Activated CD4-positive, alpha-beta T cell treated with anti-CD3 and anti-CD28 coated beads, Interleukin-2, amount 50 U/mL, for 1 hour (primary cell): ENCODE results near the gene MAPKAP1.

Source experiments
- DNase-seq: peaks from one replicate; pipeline ENCODE4 v3.0.0-alpha.2; 2020

MAPKAP1 gene

GRCh38 chr9:125529589-125530515 lies 177.2 kb downstream of the MAPKAP1 start:
- no peak for DNase-seq

- DNase-seq = no peak
These were observed 177.9 kb downstream of the MAPKAP1 start for GRCh38 chr9:125529107-125529506.

- DNase-seq = no peak
These were observed 179.5 kb downstream of the MAPKAP1 start for GRCh38 chr9:125527471-125528002.

GRCh38 chr9:125525921-125526631 lies 180.9 kb downstream of the MAPKAP1 start:
- DNase-seq = no peak

GRCh38 chr9:125524583-125525355 lies 182.2 kb downstream of the MAPKAP1 start:
- DNase-seq = no peak

- DNase-seq = no peak
These were observed 183.3 kb downstream of the MAPKAP1 start for GRCh38 chr9:125523681-125524080.

GRCh38 chr9:125522328-125522725 lies 184.7 kb downstream of the MAPKAP1 start:
- DNase-seq = no peak

- no peak for DNase-seq
These were observed 185.3 kb downstream of the MAPKAP1 start for GRCh38 chr9:125521462-125522327.

- no peak for DNase-seq
These were observed 187.3 kb downstream of the MAPKAP1 start for GRCh38 chr9:125519734-125520133.

- DNase-seq = no peak
These were observed 189.4 kb downstream of the MAPKAP1 start for GRCh38 chr9:125517577-125517976.

GRCh38 chr9:125515983-125516940 lies 190.7 kb downstream of the MAPKAP1 start:
- no peak for DNase-seq

- no peak for DNase-seq
These were observed 191.7 kb downstream of the MAPKAP1 start for GRCh38 chr9:125515281-125515680.

GRCh38 chr9:125514468-125514867 lies 192.5 kb downstream of the MAPKAP1 start:
- no peak for DNase-seq

GRCh38 chr9:125513668-125514413 lies 193.2 kb downstream of the MAPKAP1 start:
- no peak for DNase-seq

GRCh38 chr9:125513303-125513667 lies 193.7 kb downstream of the MAPKAP1 start:
- DNase-seq = no peak

- DNase-seq = no peak
These were observed 195.0 kb downstream of the MAPKAP1 start for GRCh38 chr9:125511789-125512660.

GRCh38 chr9:125510980-125511379 lies 196.0 kb downstream of the MAPKAP1 start:
- DNase-seq = no peak

- DNase-seq = no peak
These were observed 197.5 kb downstream of the MAPKAP1 start for GRCh38 chr9:125509476-125509875.

GRCh38 chr9:125508249-125508648 lies 198.8 kb downstream of the MAPKAP1 start:
- no peak for DNase-seq
